H7 (cell line): ENCODE results near the gene ADAMTS17. TPM values are rescaled to one million over a fixed set of nuclear protein-coding genes. Genes with fewer than 3 reads are reported as not detected.

Experiments used
- DNase-seq: peaks from one replicate; pipeline ENCODE4 v3.0.0; 2012
- H3K27me3 ChIP-seq: 2 replicates; pipeline ENCODE4 v1.6.0; 2011; ENCODE audit warnings: mild to moderate bottlenecking, low read length; ENCODE audit not compliant: control insufficient read depth, insufficient read depth
- H3K36me3 ChIP-seq: replicated peaks from 2 replicates; pipeline ENCODE4 v1.5.1; 2011; ENCODE audit warnings: low read length; ENCODE audit not compliant: control insufficient read depth, insufficient read depth
- H3K4me3 ChIP-seq: 2 replicates; pipeline ENCODE4 v1.5.1; 2011; ENCODE audit warnings: low read depth, mild to moderate bottlenecking, control low read depth, low read length, moderate library complexity; ENCODE audit not compliant: insufficient read depth
- total RNA-seq: library from RNA; depleted of rRNA; stranded (reverse); fragments of >200 nt; shearing (Covaris generic); gene quantifications from 2 replicates; pipeline ENCODE4 v1.2.3, GENCODE V29; 2014

Gene ADAMTS17
- total RNA-seq, 1 experiment from 2014 or later, result 0.55 TPM

DNA sequence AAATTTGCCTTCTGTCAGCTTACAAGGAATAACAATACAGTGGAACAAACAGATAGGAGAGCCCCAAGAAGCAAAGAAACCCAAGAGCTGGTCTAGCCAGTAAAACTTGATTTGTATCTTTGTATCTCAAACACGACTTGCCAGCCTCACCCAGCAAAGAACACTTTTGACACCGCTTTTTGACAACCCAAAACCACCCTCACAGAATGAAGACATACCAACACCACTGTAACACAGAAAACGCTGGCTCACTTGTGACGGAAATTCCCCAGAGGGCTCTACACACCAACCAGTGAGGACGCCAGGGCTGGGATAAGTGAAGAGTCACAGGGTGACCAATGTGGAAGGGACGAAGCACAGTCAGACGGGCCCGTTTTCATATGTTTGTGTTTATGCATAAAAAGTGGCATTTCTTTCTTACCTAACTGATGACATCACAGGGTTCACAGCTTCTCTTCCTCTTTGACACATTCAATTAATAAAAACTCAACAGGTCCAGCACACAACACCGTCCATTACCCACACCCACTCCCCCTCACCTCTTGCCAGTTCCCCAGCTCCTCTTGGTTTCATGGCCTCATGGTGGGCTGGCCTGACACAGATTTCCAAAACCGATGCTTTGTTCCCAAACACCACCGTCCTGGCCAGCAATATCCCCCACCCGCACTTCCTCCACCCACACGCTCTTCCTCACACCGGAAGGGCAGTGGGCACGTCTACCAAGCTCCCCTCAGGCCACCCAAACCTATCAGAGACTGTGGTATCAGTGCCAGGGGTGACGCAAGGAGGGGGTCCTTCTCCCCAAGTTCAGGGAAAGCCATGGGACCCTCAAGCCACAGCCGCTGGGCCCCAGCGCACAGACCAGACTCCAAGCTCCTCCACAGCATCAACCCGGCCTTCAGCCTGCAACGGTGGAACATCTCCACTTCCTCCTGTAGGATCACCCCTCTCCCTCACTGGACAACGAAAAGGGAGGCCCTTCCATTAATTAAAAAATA lies 94.2 kb downstream of the ADAMTS17 start:
- Histone ChIP-seq H3K27me3 (no peaks in the 10 kb centered on the region), H3K36me3 (no peaks in the 10 kb centered on the region), H3K4me3 (no peak overlapping the region)
- no peak for DNase-seq

DNA sequence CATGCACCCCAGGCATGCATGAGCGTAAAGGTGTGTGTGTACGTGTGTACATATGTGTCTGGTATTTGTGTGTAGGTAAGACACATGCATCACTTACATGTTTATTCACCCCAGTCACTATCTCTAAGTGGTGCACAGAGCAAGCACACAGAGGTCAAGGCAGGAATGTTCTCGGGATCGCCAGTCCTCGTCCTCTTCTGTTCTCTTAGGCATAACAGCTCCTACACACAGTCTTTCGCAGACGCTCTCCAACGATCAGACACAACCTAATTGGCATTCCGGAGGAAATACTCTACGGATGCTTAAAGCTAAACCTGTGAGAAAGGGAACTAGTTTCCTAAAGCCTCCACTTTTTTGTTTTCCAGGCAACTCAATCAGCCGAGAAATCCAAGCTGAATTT lies 95.9 kb downstream of the ADAMTS17 start:
- H3K4me3 ChIP-seq, result no peak overlapping the region
- no peaks in the 10 kb centered on the region for H3K27me3 ChIP-seq
- no peak for DNase-seq
- no peaks in the 10 kb centered on the region for H3K36me3 ChIP-seq

- H3K27me3 ChIP-seq, result no peaks in the 10 kb centered on the region
- H3K4me3 ChIP-seq, result no peak overlapping the region
- H3K36me3 ChIP-seq, result no peaks in the 10 kb centered on the region
- no peak for DNase-seq
Measured at GRCh38 chr15:100245487-100245820, 96.3 kb downstream of the ADAMTS17 start.

GRCh38 chr15:100244796-100245486 lies 96.8 kb downstream of the ADAMTS17 start:
- H3K4me3 ChIP-seq, result no peak overlapping the region
- DNase-seq, result no peak
- no peaks in the 10 kb centered on the region for H3K27me3 ChIP-seq
- no peaks in the 10 kb centered on the region for H3K36me3 ChIP-seq

DNA sequence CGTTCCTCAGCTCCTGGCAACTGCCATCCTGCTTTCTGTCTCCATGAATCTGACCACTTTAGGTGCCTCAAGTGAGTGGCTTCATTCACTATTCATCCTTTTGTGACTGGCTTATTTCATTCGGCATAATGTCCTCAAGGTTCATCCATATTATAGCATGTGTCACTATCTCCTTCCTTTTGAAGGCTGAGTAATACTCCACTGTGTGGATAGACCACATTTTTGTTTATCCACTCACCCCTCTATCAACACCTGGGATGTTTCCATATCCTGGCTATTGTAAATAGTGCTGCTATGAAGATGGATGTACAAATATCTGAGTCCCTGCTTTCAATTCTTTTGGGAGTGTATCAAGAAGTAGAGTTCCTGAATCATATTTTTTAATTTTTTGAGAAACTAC lies 98.8 kb downstream of the ADAMTS17 start:
- DNase-seq, result no peak
- Histone ChIP-seq H3K36me3 (no peaks in the 10 kb centered on the region), H3K27me3 (no peaks in the 10 kb centered on the region), H3K4me3 (no peak overlapping the region)

DNA sequence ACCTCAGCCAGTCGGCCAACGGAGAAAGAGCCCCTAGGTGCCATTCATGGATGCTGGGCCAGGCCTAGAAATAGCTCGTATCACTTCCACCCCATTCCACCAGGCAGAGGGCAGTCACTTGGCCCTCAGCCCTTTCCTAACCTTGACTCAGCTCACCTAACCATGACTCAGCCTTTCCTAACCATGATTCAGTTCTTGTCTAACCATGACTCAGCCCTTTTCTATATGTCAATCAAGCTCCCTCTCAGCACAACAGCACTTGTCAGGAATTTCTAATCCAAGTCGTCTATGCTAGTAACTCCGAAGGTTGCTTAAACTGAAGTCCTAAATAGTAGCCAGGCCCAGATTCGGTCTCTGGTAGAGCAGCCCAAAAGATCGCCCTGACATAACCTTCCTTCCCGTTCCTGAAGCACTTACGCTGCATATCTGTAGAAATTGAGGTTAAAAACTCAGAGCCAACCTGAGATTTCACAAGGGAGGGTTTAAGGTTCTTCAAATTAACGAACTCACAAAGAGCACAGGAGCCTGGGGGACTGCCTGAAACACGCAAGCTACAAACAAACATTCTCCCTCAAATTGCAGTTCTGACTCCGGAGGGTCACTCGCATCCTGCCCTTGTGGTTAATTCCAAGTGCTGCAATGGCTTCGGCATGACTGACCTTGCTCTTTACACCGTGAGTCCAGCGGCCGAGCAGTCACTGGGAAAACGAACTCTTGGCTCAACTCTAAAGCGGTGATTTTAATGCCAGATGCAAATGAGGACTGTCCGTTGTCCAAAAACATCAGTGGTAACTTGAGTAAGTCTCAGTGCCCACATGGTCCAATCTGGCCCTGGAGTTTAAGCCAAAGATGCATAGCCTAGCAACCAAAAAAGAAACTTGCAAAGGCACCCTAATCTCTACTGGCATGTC lies 99.9 kb downstream of the ADAMTS17 start:
- no peaks in the 10 kb centered on the region for H3K36me3 ChIP-seq
- H3K27me3 ChIP-seq, result no peaks in the 10 kb centered on the region
- H3K4me3 ChIP-seq, result no peak overlapping the region
- DNase-seq, result peak; percentile 58

GRCh38 chr15:100236981-100237720 lies 104.6 kb downstream of the ADAMTS17 start:
- no peaks in the 10 kb centered on the region for H3K27me3 ChIP-seq
- no peak for DNase-seq
- H3K36me3 ChIP-seq, result no peaks in the 10 kb centered on the region
- H3K4me3 ChIP-seq, result no peak overlapping the region

GRCh38 chr15:100235030-100235617 lies 106.7 kb downstream of the ADAMTS17 start:
- Histone ChIP-seq H3K27me3 (no peaks in the 10 kb centered on the region), H3K4me3 (no peak overlapping the region), H3K36me3 (no peaks in the 10 kb centered on the region)
- no peak for DNase-seq

DNA sequence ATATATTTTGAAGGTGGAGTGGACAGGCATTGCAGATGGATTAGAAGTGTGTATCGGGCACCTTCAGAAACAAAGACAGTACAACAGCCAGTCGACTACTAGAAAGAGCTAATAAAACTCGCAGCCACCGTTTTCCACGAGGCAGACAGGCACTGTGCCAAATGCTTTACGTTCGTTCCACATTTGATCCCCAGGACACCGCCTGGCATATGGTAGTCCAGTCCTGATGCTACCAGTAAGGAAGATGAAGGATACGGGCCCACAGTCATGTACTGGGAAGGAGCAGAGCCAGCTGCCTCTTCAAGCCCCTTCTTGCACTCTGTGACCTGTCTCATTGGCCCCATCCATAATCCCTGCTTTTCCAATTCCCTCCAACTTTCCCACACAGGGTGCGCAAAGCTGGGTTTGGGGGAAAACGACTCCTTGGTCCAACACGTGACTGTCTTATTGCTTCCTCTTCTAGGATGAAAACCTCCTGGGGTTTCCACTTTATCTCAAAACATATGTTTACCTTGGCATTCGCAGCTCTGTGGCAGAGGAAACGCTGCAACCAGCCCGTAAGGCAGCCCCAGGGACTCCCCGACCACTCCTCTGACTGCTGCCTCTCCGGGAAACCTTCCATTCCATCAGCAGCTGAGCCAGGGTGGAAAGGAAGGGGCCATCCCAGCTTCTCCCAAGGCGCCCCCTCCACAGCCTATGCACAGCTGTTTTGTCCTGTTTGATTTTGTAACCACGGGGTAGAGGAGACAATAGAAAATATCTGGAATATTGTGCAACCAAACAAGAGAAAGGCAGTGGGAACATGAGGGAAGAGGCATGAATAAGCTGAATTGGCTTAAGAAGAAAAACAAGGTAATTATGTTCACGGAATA lies 107.4 kb downstream of the ADAMTS17 start:
- Histone ChIP-seq H3K36me3 (no peaks in the 10 kb centered on the region), H3K27me3 (no peaks in the 10 kb centered on the region), H3K4me3 (no peak overlapping the region)
- DNase-seq, result no peak

DNA sequence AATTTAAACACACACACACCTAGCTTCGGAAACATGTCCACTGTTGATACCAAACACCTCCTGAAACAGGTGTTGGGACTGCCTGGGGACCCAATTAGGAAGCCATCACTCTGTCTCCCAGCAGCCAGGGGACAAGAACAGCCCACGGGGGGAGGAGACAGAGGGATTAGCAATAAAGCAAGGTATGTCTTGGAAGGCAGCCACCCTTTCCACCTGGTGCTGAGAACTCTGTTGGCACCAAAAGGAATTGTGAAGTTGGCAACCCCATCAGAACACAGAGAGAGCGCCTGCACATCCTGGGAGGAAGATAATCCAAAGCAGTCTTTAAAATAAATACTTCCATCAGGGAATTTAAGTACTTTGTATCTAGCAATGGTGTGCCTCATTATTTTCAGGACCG lies 111.0 kb downstream of the ADAMTS17 start:
- Histone ChIP-seq H3K4me3 (no peak overlapping the region), H3K27me3 (no peaks in the 10 kb centered on the region), H3K36me3 (no peaks in the 10 kb centered on the region)
- DNase-seq, result no peak

DNA sequence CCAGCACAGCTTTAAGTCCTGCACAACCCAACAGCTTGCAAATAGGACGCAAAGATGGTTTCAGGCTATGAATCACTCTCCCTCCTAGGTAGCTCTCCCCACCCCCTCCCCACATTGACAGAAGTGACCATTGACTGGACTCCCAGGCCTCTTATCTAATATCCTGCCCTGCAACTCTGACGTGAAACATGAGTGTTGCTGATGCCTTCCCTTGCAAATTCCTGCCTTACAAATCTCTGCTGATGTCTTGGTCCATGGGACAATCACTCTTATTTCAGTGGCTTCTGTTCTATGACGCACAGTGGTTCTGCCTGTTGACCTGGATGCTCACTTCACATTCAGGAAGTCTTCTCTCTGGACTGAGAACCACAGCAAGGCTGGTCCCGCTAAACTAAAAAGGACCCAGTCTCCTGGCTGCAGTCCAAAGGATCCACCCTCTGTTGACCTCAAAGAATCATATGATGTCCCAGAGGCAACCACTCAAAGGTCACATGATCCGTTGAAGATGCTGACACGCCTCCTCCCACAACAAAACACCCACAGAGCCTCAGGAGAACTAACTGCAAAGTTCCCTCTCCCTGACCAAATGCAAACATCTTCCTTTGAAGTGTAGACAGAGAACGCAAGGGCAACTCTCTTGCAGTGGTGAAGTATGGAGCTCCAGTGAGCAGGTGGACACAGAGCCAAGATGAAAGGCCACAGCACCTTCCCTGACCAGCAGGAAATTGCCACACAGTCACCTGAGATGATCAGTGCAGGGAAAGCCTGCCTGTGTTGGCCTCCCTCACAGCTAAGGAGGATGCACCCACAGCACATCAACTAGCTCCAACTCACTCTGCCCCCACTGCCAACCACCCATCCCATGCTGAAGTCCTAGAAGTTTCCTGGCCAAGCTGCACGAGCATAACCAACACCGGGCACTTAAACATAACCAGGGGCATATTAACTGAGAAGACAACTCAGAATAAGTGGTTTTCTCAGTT lies 112.3 kb downstream of the ADAMTS17 start:
- no peaks in the 10 kb centered on the region for H3K36me3 ChIP-seq
- no peak overlapping the region for H3K4me3 ChIP-seq
- no peaks in the 10 kb centered on the region for H3K27me3 ChIP-seq
- no peak for DNase-seq

DNA sequence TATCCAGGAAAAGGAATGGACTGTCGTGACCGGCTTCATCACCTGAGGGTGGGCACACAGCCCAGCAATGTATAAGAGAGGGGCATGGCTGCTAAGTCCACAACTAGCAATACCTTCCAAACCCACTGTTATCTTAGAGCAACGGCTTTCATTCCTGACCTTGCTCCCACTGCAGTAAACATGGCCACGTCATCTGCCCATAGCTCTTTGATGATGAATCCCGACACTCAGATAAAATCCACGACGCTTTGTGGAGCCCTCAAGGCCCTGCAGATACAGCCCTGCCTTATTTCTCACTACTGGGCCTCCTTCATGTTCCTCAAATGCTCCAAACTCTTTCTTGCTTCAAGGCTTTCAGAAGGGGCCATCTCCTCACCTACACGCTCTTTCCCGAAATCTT lies 114.0 kb downstream of the ADAMTS17 start:
- no peak for DNase-seq
- H3K4me3 ChIP-seq, result no peak overlapping the region
- no peaks in the 10 kb centered on the region for H3K36me3 ChIP-seq
- H3K27me3 ChIP-seq, result no peaks in the 10 kb centered on the region
